A549 (cell line): ENCODE results near the gene SCAMP2. TPM values are rescaled to one million over a fixed set of nuclear protein-coding genes. Genes with fewer than 3 reads are reported as not detected.

ENCODE experiments used
- ATAC-seq, 2 experiments: fragments of 200-7000 bp in 1 of 2; fragments of >200 bp in 1 of 2; cut with Nextera tagmentation in 1 of 2; cut with Tn5 transposase in 1 of 2; 3 replicates each; pipeline versions ENCODE4 v1.8.0 to v1.9.1; 2018 to 2020; ENCODE audit warnings: mild to moderate bottlenecking in 1 of 2, moderate library complexity in 1 of 2
- CTCF ChIA-PET: fragments of 300-600 bp; sonication (Branson Sonifier 250); formaldehyde crosslinking; extraction: SDS; loops from one replicate; lab custom pipeline; 2021; ENCODE audit warnings: antibody characterized with exemption, inconsistent platforms; lab: Yijun Ruan, JAX
- POLR2A ChIA-PET: fragments of 350-600 bp; formaldehyde crosslinking; extraction: SDS; loops from one replicate; lab custom pipeline; 2021; ENCODE audit warnings: antibody characterized with exemption, inconsistent platforms; lab: Yijun Ruan, JAX
- DNase-seq, 2 experiments: peaks; one replicate each; pipeline versions ENCODE4 v3.0.0 to v3.0.0-alpha.2; 2011 to 2016; ENCODE audit warnings: low read depth in 1 of 2, low spot score in 1 of 2
- FAIRE-seq: peaks from 2 replicates; lab custom pipeline; 2011; peaks lifted over from hg19 to GRCh38; lab: Jason Lieb, UNC
- H3K27ac ChIP-seq, 2 experiments: fragments of >200 bp; sonication (Bioruptor Twin); formaldehyde crosslinking; 3 replicates each; pipeline ENCODE4 v1.5.1; 2016 to 2017
- H3K4me1 ChIP-seq: fragments of >200 bp; sonication (Bioruptor Twin); formaldehyde crosslinking; 3 replicates; pipeline ENCODE4 v1.6.1; 2016
- H3K4me2 ChIP-seq: fragments of >200 bp; sonication (Bioruptor Twin); formaldehyde crosslinking; 3 replicates; pipeline ENCODE4 v1.6.1; 2016
- H3K4me3 ChIP-seq: fragments of >200 bp; sonication (Bioruptor Twin); formaldehyde crosslinking; 3 replicates; pipeline ENCODE4 v1.5.1; 2016
- H3K9me3 ChIP-seq: fragments of >200 bp; sonication (Bioruptor Twin); formaldehyde crosslinking; 3 replicates; pipeline ENCODE4 v1.6.1; 2016
- CBX8 ChIP-seq: fragments of 200-600 bp; sonication (generic); IDR thresholded peaks from 2 replicates; pipeline ENCODE4 v1.6.1; 2016
- CHD4 ChIP-seq: fragments of 200-600 bp; sonication (generic); IDR thresholded peaks from 2 replicates; pipeline ENCODE4 v1.6.1; 2016; ENCODE audit warnings: antibody characterized with exemption, mild to moderate bottlenecking, borderline replicate concordance
- EHMT2 ChIP-seq: fragments of 200-600 bp; sonication (generic); IDR thresholded peaks from 2 replicates; pipeline ENCODE4 v1.6.1; 2016; ENCODE audit warnings: antibody characterized with exemption, low read depth, mild to moderate bottlenecking, moderate library complexity
- EP300 ChIP-seq, 2 experiments: fragments of >200 bp; sonication (Bioruptor Twin); formaldehyde crosslinking; IDR thresholded peaks; 2 replicates in 1 of 2; 3 replicates in 1 of 2; pipeline ENCODE4 v1.6.1; 2016 to 2017
- FOSL2 ChIP-seq, 2 experiments: fragments of 450-650 bp in 1 of 2; fragments of >200 bp in 1 of 2; sonication (Bioruptor Twin) in 1 of 2; formaldehyde crosslinking; IDR thresholded peaks; 2 replicates each; pipeline versions ENCODE4 v1.5.0 to v1.6.1; 2016 to 2020; ENCODE audit warnings: mild to moderate bottlenecking in 1 of 2, moderate library complexity in 1 of 2
- FOXS1 ChIP-seq: fragments of 250-450 bp; sonication (Bioruptor Pico); IDR thresholded peaks from 2 replicates; pipeline ENCODE4 v1.5.0; 2020; ENCODE audit warnings: mild to moderate bottlenecking, moderate library complexity
- GATA3 ChIP-seq: IDR thresholded peaks from 2 replicates; pipeline ENCODE4 v1.6.1; 2012; ENCODE audit warnings: borderline replicate concordance
- HDAC2 ChIP-seq: fragments of 200-600 bp; sonication (generic); IDR thresholded peaks from 2 replicates; pipeline ENCODE4 v1.6.1; 2016
- HMGXB4 ChIP-seq: fragments of 250-450 bp; sonication (Bioruptor Pico); IDR thresholded peaks from 2 replicates; pipeline ENCODE4 v1.5.0; 2021; ENCODE audit warnings: mild to moderate bottlenecking, moderate library complexity, borderline replicate concordance
- HOXB5 ChIP-seq: fragments of 250-450 bp; sonication (Bioruptor Pico); IDR thresholded peaks from 2 replicates; pipeline ENCODE4 v1.5.0; 2020; ENCODE audit warnings: mild to moderate bottlenecking, moderate library complexity
- KDM1A ChIP-seq: fragments of 200-600 bp; sonication (generic); IDR thresholded peaks from 2 replicates; pipeline ENCODE4 v1.6.1; 2016; ENCODE audit warnings: low read depth, mild to moderate bottlenecking
- PHF8 ChIP-seq: fragments of 200-600 bp; sonication (generic); IDR thresholded peaks from 2 replicates; pipeline ENCODE4 v1.6.1; 2016; ENCODE audit warnings: low read depth, mild to moderate bottlenecking, antibody characterized with exemption, moderate library complexity, borderline replicate concordance
- RAD21 ChIP-seq, 2 experiments: fragments of >200 bp in 1 of 2; sonication (Bioruptor Twin) in 1 of 2; formaldehyde crosslinking in 1 of 2; IDR thresholded peaks in 1 of 2; conservative IDR thresholded peaks in 1 of 2; 2 replicates in 1 of 2; 3 replicates in 1 of 2; pipeline ENCODE4 v1.6.1; 2012 to 2018; ENCODE audit warnings: inconsistent platforms in 1 of 2
- RARB ChIP-seq: fragments of 250-450 bp; sonication (Bioruptor Pico); IDR thresholded peaks from 2 replicates; pipeline ENCODE4 v1.8.0; 2021; ENCODE audit warnings: mild to moderate bottlenecking, moderate library complexity
- RFX5 ChIP-seq: fragments of 450-650 bp; IDR thresholded peaks from 2 replicates; pipeline ENCODE4 v1.7.1; 2014; ENCODE audit warnings: antibody characterized with exemption, mild to moderate bottlenecking, moderate library complexity
- SMC3 ChIP-seq: fragments of >200 bp; sonication (Bioruptor Twin); formaldehyde crosslinking; IDR thresholded peaks from 3 replicates; pipeline ENCODE4 v1.6.1; 2018; ENCODE audit warnings: inconsistent platforms
- TFCP2L1 ChIP-seq: fragments of 250-450 bp; sonication (Bioruptor Pico); IDR thresholded peaks from 2 replicates; pipeline ENCODE4 v1.5.0; 2021; ENCODE audit warnings: mild to moderate bottlenecking
- ZFP36 ChIP-seq: fragments of 450-650 bp; IDR thresholded peaks from 2 replicates; pipeline ENCODE4 v1.6.1; 2014; ENCODE audit warnings: borderline replicate concordance; ENCODE audit not compliant: partially characterized antibody
- WGBS: methylation state at CpG from one replicate; pipeline ENCODE4 v1.1.6; 2017; ENCODE audit errors: missing lambda C conversion rate; 5-methylcytosine and 5-hydroxymethylcytosine counted together
- polyA plus RNA-seq, 4 experiments: library from polyadenylated mRNA; depleted of rRNA in 3 of 4; stranded (reverse); fragments of >200 nt; fragmentation: RNase III in 1 of 4; extraction: RNeasy Plus Mini Kit Qiagen cat#74134 plus additional on column Dnase treatment in 1 of 4; gene quantifications; 2 replicates in 3 of 4; 3 replicates in 1 of 4; pipeline ENCODE4 v1.2.3, GENCODE V29; 2011 to 2017
- TF ChIP-seq, protein P1 (sequence below): fragments of >200 bp; sonication (Bioruptor Twin); formaldehyde crosslinking; IDR thresholded peaks from 3 replicates; pipeline ENCODE4 v1.5.1; 2016

Gene SCAMP2
- polyA plus RNA-seq, 2 of the 4 experiments (the other 2 are of a cell fraction) = 41.5 to 128 TPM

DNA sequence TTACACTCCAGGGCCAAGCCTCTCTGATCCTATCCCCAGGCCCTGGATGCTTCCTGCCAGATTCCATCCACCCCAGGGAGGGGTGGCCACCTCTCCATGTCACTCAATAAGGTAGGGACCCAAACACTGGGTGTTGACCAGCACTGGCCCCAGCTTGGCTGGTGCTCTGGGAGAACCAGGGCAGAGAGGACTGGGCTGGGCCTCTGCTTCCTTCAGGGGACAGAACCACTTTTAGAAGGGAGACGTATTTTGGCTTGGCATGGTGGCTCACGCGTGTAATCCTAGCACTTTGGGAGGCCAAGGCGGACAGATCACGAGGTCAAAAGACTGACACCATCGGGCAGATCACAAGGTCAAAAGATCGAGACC is 51.4 kb downstream of the SCAMP2 start (continued):
- TF ChIP-seq HMGXB4 (no peak), ZFP36 (no peak), CHD4 (no peak)
- TF ChIP-seq, all 56 proteins: peak for 0

GRCh38 chr15:74821091-74821789 is 51.9 kb downstream of the SCAMP2 start:
- Histone ChIP-seq H3K4me1 (peaks cover 9% of the 10 kb centered on the region), H3K9me3 (no peaks in the 10 kb centered on the region), H3K4me2 (no peak overlapping the region), H3K4me3 (no peak overlapping the region), H3K27ac (no peak overlapping the region)
- FAIRE-seq = no peak
- TF ChIP-seq SMC3 = no peak
- no peak for TF ChIP-seq FOSL2 (IDR thresholded peaks at IDR 0.05)
- no peak for TF ChIP-seq FOSL2 (CRISPR knock-in tag; IDR thresholded peaks at IDR 0.05)
- no peak for TF ChIP-seq PHF8
- no peak for TF ChIP-seq HMGXB4
- no peak for TF ChIP-seq FOXS1 (CRISPR knock-in tag)
- no peak for TF ChIP-seq KDM1A
- no peak for TF ChIP-seq TFCP2L1 (CRISPR knock-in tag)
- TF ChIP-seq, protein P1, sequence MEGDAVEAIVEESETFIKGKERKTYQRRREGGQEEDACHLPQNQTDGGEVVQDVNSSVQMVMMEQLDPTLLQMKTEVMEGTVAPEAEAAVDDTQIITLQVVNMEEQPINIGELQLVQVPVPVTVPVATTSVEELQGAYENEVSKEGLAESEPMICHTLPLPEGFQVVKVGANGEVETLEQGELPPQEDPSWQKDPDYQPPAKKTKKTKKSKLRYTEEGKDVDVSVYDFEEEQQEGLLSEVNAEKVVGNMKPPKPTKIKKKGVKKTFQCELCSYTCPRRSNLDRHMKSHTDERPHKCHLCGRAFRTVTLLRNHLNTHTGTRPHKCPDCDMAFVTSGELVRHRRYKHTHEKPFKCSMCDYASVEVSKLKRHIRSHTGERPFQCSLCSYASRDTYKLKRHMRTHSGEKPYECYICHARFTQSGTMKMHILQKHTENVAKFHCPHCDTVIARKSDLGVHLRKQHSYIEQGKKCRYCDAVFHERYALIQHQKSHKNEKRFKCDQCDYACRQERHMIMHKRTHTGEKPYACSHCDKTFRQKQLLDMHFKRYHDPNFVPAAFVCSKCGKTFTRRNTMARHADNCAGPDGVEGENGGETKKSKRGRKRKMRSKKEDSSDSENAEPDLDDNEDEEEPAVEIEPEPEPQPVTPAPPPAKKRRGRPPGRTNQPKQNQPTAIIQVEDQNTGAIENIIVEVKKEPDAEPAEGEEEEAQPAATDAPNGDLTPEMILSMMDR = no peak
- no peak for TF ChIP-seq RFX5
- TF ChIP-seq HOXB5 (CRISPR knock-in tag) = no peak
- TF ChIP-seq CBX8 = no peak
- TF ChIP-seq CHD4 = no peak
- TF ChIP-seq RAD21 (conservative IDR thresholded peaks at IDR 0.05 in 1 of 2, IDR thresholded peaks at IDR 0.05 in 1 of 2) = no peak
- no peak for TF ChIP-seq EHMT2
- TF ChIP-seq EP300 (IDR thresholded peaks at IDR 0.05) = no peak
- no peak for TF ChIP-seq GATA3
- CTCF ChIA-PET = interaction anchor here (65.6 to 66.7 kb wide), 2 partner anchors 2 to 30 kb away, joined by 1908 read pairs; partner anchors contain the start of genes CPLX3, CSK, LMAN1L and ULK3
- WGBS = 53% methylated on average over 10 of the region's 11 CpGs
- POLR2A ChIA-PET = no interaction called here
- no peak for ATAC-seq
- DNase-seq = no peak

- H3K4me3 ChIP-seq = no peak overlapping the region
- 56% methylated on average over 3 of the region's 5 CpGs for WGBS
- peaks cover 10% of the 10 kb centered on the region for H3K4me1 ChIP-seq
- DNase-seq (no peak), FAIRE-seq (no peak), ATAC-seq (no peak)
- TF ChIP-seq HDAC2 (no peak), FOSL2 (IDR thresholded peaks at IDR 0.05) (no peak), FOSL2 (CRISPR knock-in tag; IDR thresholded peaks at IDR 0.05) (no peak), RARB (CRISPR knock-in tag) (no peak)
- CTCF ChIA-PET = interaction anchor here (65.6 to 66.7 kb wide), 2 partner anchors 1 to 29 kb away, joined by 1908 read pairs; partner anchors contain the start of genes CPLX3, CSK, LMAN1L and ULK3
- H3K9me3 ChIP-seq = no peaks in the 10 kb centered on the region
- no peak overlapping the region for H3K4me2 ChIP-seq
- POLR2A ChIA-PET = no interaction called here
- H3K27ac ChIP-seq = no peak overlapping the region
Observed at GRCh38 chr15:74820056-74820455, 53.1 kb downstream of the SCAMP2 start.
